ENCODE measurements around the gene MOXD1.
A peak's percentile ranks its signal among the peaks of the same experiment; 100 is the strongest.
"Not testable (repeated sequence)": the region's sequence is repeated elsewhere in the genome, so short reads cannot be mapped to it uniquely, and the experiment has no call there.

MOXD1 gene

DNA sequence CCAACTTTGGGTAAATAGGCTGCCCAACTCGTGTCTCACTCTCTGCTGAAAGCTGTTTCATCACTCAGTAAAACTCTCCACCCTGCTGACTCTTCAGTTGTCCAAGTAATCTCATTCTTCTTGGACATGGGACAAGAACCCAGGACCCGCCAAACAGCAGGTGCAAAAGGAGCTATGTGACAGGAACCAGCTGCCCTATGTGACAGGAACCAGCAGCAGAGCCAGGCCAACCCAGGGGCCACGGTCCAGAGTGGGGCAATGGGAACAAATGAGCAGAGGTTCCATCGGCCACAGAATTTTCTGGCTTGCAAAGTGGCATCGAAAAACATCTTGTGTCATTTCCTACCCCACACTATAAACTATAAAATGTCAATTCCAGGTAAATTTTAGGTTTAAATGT lies 56.5 kb downstream of the MOXD1 start:
- no peak for DNase-seq

DNA sequence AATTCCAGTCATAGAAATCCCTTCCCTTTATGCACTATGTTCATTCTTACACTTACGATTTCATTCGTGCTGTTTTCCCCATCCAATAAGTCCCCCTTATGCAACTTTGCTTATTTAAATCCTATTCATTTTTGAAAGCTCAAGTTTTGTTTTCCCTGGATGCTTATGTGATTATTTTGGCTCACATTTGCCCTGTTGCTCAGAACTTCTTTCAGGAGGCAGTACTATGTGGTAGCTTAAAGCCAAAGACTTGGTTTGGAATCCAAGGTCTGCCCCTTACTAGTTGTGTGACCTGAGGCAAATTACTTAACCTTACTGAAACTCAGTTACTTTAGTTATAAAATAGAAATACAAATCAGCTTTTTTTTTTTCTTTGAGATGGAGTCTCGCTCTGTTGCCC lies 59.6 kb downstream of the MOXD1 start:
- DNase-seq = no peak

DNA sequence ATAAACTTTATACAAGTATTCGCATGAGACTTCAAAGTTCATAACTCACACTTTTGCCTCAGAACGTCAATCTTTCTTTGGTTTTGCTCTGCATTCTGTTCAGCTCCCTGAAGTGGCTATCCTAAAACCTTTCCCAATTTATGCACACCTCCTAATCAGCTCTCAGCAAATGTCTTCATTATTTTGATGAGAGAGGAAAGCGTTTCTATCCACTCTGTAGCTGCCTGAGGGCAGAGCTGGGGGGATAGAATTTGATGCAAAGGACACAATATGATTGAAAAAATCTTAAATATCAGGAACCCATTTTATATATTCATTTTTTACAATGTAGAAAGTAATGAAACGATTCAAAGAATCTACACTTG lies 66.8 kb downstream of the MOXD1 start:
- no peak for DNase-seq

DNA sequence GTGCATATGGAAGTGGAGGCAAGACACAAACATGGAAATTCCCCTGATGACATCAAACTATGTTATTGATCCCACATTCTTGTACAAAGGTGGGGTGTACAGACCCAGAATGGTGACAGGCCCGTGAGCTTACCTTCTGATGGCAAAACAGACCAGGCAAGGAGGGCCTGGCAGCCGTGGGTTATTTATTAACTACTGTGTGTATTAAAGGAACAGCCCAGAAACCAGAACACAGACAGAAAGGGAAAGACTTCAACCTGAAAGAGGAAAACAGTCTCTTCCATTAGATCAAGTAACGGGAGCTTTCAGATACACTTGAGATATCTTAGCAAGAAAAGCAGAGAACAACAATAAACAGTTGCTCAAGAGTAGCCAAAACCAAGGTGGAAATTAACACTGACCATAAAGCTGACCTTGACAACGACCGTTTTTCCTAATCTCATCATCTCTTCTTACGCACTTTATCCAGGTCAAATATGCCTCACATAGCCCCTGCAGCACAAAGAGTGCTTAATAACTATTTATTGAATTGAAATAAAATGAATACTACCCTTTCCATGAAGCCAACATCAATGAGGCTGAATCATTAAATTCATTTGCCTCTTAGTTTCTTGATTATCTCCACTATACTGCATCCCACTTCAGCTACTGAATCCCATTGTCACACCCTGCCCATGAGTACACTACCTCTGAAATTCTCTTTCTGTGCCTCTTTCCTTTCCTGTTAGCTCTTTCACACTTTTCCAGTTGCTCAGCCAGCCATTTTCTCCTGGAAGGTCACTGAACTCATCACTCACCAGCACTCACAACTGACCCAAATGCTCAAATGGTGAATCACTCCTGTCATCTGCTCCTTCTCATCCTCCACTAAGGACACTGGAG lies 67.4 kb downstream of the MOXD1 start:
- DNase-seq = peak; percentile 31

DNA sequence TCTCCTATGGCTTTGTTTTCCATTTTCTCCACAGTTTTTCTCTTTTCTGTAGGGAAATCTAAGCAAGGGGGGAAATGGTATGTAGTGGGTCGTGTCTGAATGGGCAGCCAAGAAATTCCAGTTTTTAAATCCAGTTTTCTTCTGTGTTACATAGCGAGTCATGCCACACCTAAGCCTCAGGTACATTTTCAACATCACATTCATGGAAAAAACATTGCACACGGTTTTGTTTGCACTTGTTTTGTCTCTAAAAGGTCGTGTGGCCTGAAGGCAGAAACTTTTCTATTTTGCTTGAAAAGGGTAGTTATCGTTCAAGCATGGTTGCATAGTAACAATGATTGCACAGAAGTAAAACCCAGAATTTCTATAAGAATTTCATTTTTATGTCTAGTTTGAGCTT lies 70.5 kb downstream of the MOXD1 start:
- no peak for DNase-seq

DNA sequence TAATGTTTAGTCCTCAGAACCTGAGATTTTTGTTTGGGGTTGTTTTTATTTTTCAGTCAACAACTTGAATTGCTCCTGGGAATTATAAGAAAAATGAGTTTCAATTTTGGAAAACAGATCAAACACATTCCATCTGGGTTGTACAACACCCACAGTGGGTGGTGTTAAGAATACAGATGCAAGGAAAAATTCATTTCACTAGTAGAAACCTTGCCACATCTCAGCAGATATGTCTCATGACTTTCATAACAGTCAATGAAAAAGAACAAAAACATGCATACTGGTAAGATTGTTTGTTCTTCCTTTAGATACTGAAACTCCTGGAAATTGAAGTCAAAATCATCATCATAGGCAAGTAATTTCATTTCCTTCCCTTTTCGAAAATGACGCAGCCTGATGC lies 78.9 kb downstream of the MOXD1 start:
- no peak for DNase-seq

DNA sequence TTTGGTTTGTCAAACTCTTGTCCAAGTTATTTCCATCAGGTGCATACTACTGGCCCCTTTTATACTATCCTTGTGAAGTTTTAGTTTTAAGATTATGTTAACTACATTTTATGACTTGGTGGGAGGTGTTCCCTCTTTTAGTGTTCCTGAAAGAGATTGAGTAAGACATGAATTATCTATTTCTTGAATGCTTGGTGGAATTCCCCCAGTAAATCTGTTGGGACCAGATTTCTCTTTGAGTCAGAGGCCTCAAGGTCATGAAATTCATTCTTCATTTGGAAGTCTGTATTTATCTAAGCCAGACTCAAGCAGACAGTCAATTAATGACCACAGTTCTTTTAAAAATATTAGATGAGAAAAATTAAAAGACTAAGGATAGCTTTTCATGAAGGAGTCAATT lies 81.3 kb downstream of the MOXD1 start:
- DNase-seq = no peak

DNA sequence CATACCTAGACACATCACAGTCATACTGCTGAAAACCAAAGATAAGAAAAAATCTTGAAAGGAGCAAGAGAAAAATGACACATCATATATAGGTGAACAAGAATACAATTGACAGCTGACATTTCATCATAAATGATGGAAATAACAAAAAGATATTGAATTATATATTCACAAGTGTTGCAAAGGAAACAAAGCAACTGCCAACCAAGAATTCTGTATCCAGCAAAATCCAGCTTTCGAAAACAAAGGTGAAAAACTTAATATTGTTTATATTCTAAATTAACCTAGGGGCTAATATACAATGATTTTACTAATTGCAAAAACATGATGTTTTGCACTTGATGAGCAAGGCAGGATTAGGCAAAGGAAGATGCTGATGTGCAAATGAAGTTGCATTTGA lies 84.3 kb downstream of the MOXD1 start:
- DNase-seq = no peak

DNA sequence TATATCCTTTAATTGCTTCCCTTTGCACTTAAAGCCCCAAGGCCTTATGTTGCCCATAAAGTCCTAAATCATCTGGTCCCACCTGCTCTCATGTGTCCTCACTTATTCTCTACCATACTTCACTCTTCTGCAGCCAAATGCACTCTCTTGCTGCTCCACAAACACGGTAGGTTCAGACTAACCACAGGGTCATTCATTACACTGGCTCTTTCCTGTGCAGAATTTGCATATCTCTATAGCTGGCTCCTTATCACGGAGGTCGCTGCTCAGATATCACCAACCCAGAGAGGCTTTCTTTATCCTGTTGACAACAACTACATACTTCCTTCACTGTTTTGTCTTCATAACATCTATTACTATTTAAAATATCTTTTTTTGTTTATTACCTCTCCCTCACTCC lies 86.8 kb downstream of the MOXD1 start:
- DNase-seq = no peak

DNA sequence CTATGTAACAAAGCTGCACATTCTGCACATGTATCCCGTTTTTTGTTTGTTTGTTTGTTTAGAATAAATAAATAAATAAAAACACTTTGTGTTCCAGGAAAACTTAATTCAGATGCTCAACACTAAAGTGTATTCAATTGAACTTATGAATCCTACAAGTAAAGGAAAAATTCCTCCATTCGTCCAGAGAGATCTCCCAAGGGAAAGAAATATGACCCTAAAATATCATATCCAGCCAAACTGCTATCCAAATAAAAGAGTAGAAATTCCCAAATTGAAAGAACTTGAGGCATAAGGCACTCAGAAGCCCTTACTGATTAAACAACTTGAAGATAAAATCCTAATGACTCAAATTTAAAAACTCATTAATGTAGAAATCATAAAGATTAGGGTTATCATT lies 90.4 kb downstream of the MOXD1 start:
- DNase-seq = no peak

DNA sequence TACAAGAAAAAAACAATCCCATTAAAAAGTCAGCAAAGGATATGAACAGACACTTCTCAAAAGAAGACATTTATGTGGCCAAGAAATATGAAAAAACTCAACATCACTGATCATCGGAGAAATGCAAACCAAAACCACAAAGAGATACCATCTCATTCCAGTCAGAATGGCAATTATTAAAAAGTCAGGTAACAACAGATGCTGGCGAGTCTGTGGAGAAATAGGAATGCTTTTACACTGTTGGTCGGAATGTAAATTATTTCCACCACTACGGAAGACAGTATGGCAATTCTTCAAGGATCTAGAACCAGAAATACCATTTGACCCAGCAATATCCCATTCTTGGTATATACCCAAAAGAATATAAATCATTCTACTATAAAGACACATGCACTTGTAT lies 91.1 kb downstream of the MOXD1 start:
- DNase-seq = not testable (repeated sequence)

DNA sequence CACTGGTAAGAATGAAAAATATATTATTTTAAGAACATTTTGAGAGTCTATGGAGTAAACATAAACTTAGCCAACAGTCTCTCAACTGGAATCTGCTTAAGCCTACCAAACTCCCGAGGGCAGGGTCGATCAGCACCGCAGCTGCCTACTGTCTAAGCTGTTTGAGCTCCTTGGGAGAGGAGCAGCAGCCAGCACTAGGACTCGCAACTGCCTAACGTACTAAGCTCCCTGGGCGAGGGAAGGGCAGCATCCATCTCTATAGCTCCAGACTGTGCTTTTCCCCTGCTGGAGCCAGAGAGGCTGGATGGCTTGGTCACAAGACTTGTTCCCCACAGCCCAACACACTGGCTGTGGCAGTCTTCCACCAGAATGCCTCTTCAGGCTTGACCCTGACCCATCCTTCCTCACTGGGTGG lies 96.4 kb downstream of the MOXD1 start:
- DNase-seq = no peak

DNA sequence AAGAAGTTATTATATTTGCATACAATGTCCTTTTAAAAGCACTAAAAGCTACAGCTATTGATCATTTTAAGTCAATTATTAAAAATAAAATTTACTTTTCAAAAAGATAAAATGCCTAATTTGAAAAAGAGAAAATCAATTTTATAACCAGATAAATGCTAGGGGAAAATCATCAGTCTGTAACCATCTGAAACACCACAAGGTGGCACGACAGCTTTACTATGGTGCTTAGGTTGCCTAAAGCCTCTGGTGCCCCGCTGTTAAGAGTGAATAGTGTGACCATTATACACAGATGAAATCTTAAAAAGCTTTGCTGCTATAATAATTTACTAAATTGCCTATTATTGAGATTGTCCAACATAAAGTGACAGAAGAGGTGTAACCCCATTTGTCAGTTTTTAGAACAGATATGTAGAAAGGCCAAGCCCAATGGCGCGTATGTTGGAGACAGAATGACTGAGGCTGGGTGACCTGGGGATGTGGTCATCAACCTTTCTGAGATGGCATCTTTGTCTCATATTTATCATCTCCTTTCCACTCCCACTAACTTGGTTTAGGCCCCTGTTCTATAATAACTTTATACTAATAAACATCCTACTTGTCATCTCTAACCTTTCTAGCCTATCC lies 100.8 kb downstream of the MOXD1 start:
- no peak for DNase-seq

DNA sequence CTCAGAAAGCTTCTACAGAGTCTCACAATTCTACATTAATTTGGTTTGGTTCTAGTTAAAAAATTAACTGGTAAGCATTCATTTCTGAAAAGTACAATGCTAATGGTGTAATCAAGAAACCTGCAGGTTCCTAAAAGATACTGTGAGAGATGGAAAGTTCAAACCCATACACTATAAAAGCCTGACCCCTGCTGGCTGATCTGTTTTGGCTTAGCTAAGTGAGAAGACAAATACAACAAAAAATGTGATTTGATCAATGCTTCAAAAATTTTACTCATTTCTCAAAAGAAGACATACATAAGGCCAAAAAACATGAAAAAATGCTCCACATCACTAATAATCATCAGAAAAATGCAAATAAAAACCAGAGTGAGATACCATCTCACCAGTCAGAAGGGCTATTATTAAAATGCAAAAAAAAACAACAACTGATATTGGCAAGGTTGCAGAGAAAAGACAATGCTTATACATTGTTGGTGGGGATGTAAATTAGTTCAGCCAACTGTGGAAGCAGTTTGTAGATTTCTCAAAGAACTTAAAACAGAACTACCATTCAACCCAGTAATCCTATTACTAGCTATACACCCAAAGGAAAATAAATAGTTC lies 102.8 kb downstream of the MOXD1 start:
- no peak for DNase-seq

DNA sequence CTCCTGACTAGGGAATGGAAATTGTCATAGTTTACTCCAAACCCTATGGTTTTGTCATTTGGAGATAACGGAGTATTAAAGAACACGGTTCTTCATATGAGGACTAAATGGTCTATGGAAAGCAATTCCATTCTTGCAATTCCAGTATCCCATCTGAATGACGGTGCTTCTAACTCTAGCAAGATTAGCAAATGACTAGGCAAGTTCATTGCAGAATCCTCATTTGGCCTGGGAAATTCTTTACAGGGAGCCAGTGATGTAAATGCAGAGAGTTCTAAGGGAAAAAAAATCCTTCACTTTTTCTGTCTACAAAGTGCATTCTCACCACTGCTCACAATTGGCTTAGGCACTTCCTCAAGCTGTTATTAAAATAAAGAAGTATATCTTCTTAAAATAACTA lies 111.5 kb downstream of the MOXD1 start:
- DNase-seq = no peak

DNA sequence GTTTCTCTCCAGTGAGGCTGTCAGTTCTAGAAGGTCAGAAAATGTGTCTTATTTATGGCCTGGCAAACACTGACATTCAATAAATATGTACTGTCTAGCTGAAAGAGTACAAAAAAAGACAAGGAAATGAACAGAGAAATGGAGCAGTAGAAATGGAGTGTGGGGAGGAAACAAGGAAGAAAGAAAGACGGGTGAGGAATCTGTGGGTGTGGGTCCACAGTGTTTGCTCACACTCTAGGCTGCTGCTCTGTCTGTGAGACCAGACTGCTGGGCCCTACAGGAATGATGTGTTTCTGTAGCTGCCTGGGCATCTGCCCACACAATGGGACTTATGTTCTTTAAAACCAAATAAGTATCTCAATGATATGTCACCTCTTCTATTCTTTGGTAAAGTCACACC lies 114.2 kb downstream of the MOXD1 start:
- no peak for DNase-seq

DNA sequence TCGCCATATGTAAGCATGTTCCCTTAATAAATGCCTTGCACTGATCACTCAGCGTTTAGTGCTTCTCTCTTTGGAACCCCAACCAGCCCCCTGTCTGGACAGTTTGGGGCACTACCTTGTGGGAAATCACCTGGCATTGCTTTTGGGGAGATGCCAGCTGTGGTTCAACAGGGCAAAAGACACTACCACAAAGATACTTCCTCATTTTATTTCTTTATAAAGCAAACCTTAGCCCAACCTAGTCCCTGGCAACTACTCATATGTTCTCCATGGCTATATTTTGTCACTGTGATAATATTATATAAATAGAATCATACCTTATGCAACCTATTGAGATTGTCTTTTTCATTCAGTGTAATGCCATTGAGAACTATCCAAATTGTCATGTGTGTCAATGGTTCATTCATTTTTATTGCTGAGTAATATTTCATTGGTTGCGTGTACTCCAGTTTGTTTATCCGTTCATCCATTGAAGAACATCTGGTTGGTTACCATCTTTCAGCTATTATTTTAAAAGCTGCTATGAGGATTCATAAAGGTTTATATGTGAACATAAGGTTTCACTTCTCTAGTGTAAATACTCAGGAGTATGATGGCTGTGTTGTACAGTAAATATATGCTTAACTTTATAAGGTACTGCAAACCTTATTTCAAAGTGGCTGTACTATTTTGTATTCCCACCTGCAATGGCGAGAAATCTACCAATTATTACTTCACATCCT lies 114.8 kb downstream of the MOXD1 start:
- no peak for DNase-seq

DNA sequence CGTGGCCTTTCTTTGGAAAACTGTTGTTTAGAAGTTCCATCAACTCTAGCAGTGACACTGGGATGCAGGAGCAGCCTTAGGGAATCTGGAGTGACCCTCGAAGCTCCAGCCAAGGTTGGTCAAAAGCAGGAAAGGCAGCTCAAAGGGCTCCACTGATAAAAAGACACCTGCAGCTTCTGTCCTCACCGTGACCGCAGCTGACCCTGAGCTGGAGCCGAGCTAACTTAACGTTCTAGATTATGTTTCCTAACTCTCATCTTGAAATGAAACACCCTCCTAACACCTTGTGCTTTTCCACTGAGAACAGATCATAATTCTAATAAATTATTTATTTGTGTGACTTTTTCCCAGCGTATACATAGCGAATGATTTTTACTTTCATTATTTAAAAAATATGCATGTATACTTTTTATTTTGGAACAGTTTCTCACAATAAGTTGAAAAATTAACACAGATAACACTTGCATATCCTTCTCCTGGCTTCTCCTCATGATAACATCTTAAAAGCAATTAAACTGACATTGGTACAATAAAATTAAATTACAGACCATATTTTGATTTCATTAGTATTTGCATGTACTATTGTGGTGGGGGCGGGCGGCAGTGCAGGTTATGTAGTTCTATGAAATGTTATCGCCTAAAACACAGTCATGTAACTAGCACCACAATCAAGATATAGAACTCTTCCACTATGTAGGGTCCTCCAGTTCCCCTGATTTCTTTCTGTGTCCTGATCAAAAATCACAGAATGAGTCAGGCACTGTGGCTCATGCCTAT lies 116.1 kb downstream of the MOXD1 start:
- no peak for DNase-seq

DNA sequence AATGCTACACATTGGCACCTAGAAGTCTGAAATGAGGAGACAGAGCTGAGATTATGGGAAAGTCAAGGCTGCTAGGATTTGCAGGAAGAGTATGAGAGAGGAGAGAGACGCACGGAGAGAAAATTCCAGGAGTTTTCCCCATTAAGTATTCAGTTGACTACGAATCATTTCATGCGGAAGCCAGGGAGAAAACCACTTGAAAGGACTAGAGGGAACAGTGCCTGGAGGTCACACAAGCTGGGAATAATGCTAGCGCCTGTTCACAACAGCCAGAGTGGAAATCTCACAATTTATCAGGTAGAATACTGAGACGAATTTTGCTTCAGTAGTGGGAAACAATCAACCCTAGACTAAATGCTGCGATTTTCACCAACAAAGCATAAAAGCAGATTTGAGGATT lies 118.6 kb downstream of the MOXD1 start:
- DNase-seq = no peak

DNA sequence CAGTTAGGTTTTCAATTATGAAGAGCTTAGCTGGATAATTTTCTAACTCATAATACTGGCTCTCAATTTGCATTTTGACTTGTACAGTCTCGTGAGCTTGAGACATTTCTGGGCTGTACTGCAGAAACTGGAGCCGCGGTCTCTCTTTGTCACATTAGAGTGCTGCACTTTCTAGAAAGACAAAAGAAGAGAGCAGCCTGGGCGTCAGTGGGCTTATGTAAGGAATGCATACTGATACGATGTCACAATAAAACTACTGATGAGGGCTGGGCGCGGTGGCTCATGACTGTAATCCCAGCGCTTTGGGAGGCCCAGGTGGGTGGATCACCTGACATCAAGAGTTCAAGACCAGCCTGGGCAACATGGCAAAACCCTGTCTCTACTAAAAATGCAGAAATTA lies 120.8 kb downstream of the MOXD1 start:
- DNase-seq = no peak

DNA sequence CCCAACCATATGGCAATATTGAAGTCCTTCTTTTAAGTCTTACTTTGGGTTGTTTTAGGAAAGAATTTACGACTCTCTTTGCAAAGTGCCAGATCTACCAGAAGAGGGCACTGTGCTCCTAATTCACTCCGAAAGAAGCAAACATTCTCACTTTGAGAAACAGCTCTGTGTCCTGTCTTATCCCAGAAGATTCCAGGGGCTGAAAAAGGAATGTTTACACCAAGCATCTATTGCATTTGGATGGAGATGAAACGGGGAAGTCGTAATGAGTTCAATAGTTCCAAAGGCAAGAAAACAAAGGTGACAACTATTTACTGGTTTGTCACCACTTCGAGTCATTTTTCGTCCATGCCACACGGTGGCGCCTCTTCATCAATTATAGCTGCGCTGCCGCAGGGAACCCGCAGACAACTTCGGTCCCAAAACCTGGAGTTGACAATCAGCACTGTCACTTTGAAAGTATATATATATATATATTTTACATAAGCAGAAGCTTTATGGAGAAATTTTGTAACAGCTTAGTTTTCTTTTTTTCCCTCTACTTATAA lies 121.6 kb downstream of the MOXD1 start:
- peak; percentile 25 for DNase-seq

Data from 8988T (cell line).